Common myeloid progenitor, CD34-positive (primary cell): Measurements from ENCODE around the gene BIVM.
"Not testable (repeated sequence)": the region's sequence is repeated elsewhere in the genome, so short reads cannot be mapped to it uniquely, and the experiment has no call there.

Experiments
- CTCF ChIA-PET: fragments of 350-600 bp; sonication (Branson Sonifier 250); formaldehyde crosslinking; loops from one replicate; lab custom pipeline; 2021; ENCODE audit warnings: antibody characterized with exemption; lab: Charles Lee
- POLR2A ChIA-PET: fragments of 350-600 bp; sonication (Branson Sonifier 250); formaldehyde crosslinking; loops from one replicate; lab custom pipeline; 2021; ENCODE audit warnings: antibody characterized with exemption; lab: Charles Lee
- DNase-seq, 3 donors: peaks; one replicate each; pipeline versions ENCODE4 v3.0.0 to v3.0.0-alpha.2; 2013
- H3K27ac ChIP-seq, 2 experiments: 1 replicate in 1 of 2; 2 replicates in 1 of 2; pipeline ENCODE4 v1.7.0; 2013; ENCODE audit warnings: inconsistent platforms in 2 of 2, low read length in 2 of 2, mild to moderate bottlenecking in 2 of 2, low read depth in 1 of 2, moderate library complexity in 1 of 2; ENCODE audit not compliant: severe bottlenecking in 2 of 2, insufficient read depth in 1 of 2, poor library complexity in 1 of 2
- H3K27me3 ChIP-seq, 5 experiments: replicated peaks in 2 of 5; 1 replicate in 3 of 5; 2 replicates in 2 of 5; pipeline versions ENCODE4 v1.6.1 to v1.7.0; 2013; ENCODE audit warnings: low read length in 4 of 5, mild to moderate bottlenecking in 2 of 5, moderate library complexity in 2 of 5, inconsistent platforms in 1 of 5; ENCODE audit not compliant: insufficient read depth in 5 of 5, control insufficient read depth in 4 of 5
- H3K36me3 ChIP-seq, 4 experiments: 1 replicate in 2 of 4; 2 replicates in 2 of 4; pipeline versions ENCODE4 v1.6.1 to v1.7.0; 2013; ENCODE audit warnings: low read length in 3 of 4, control low read depth in 1 of 4, mild to moderate bottlenecking in 1 of 4; ENCODE audit not compliant: control insufficient read depth in 4 of 4, insufficient read depth in 4 of 4
- H3K4me1 ChIP-seq, 4 experiments: 1 replicate in 3 of 4; 2 replicates in 1 of 4; pipeline versions ENCODE4 v1.6.1 to v1.7.1; 2013; ENCODE audit warnings: low read length in 3 of 4, mild to moderate bottlenecking in 3 of 4, control low read depth in 1 of 4, inconsistent platforms in 1 of 4, moderate library complexity in 1 of 4; ENCODE audit not compliant: control insufficient read depth in 4 of 4, insufficient read depth in 4 of 4; ENCODE audit errors: control extremely low read depth in 1 of 4
- H3K4me3 ChIP-seq, 7 experiments: 1 replicate in 4 of 7; 2 replicates in 3 of 7; pipeline versions ENCODE4 v1.5.1 to v1.7.0; 2013; ENCODE audit warnings: mild to moderate bottlenecking in 7 of 7, low read length in 6 of 7, moderate library complexity in 6 of 7, inconsistent platforms in 2 of 7, low read depth in 2 of 7, control low read depth in 1 of 7; ENCODE audit not compliant: insufficient read depth in 4 of 7, control insufficient read depth in 1 of 7; ENCODE audit errors: extremely low read depth in 1 of 7
- H3K9me3 ChIP-seq, 5 experiments: 1 replicate in 4 of 5; 2 replicates in 1 of 5; pipeline versions ENCODE4 v1.6.1 to v1.7.1; 2013; ENCODE audit warnings: low read length in 4 of 5, mild to moderate bottlenecking in 2 of 5, inconsistent platforms in 1 of 5, low read depth in 1 of 5, moderate library complexity in 1 of 5; ENCODE audit not compliant: control insufficient read depth in 4 of 5, insufficient read depth in 2 of 5; ENCODE audit errors: control extremely low read depth in 1 of 5
- WGBS: methylation state at CpG from one replicate; pipeline ENCODE4 v1.1.5; 2013; ENCODE audit not compliant: insufficient coverage; 5-methylcytosine and 5-hydroxymethylcytosine counted together

Gene BIVM

GRCh38 chr13:102774214-102774568, 24.7 kb upstream of the BIVM start:
- peaks cover 32 to 69% (median 53%) of the 10 kb centered on the region in 4 experiments for H3K4me1 ChIP-seq
- peaks cover 0 to 7% (median 1%) of the 10 kb centered on the region in 4 experiments for H3K36me3 ChIP-seq
- peak in 1 of 3 donors; percentile 50 for DNase-seq
- POLR2A ChIA-PET = interaction anchor here (0.7 to 2.4 kb wide), 3 partner anchors 24 to 72 kb away, joined by 4 to 15 read pairs (median 7); partner anchors contain the start of gene ERCC5
- peak overlapping the region in 6 of 7 experiments; percentile 85 to 96 (median 88) for H3K4me3 ChIP-seq
- H3K27me3 ChIP-seq = no peaks in the 10 kb centered on the region
- H3K9me3 ChIP-seq = peaks cover 0 to 2% (median 0%) of the 10 kb centered on the region in 5 experiments
- 69% methylated on average over 25 of the region's 27 CpGs for WGBS
- CTCF ChIA-PET = interaction anchor here (0.7 to 9.0 kb wide), 5 partner anchors 14 to 127 kb away, joined by 3 to 77 read pairs (median 4); partner anchors contain the start of genes BIVM and POGLUT2
- peak overlapping the region; percentile 18 to 86 for H3K27ac ChIP-seq

GRCh38 chr13:102774591-102775520, 24.1 kb upstream of the BIVM start:
- Histone ChIP-seq H3K4me3 (peak overlapping the region in 5 of 7 experiments; percentile 15 to 96 (median 89)), H3K9me3 (peaks cover 0 to 2% (median 0%) of the 10 kb centered on the region in 5 experiments), H3K27ac (peak overlapping the region; percentile 30 to 86), H3K27me3 (no peaks in the 10 kb centered on the region), H3K4me1 (peaks cover 31 to 74% (median 59%) of the 10 kb centered on the region in 4 experiments), H3K36me3 (peaks cover 0 to 7% (median 1%) of the 10 kb centered on the region in 4 experiments)
- peak in 2 of 3 donors; percentile 69 to 78 for DNase-seq
- ChIA-PET CTCF (interaction anchor here (0.7 to 9.0 kb wide), 5 partner anchors 15 to 180 kb away, joined by 3 to 77 read pairs (median 4); partner anchors contain the start of genes BIVM and POGLUT2), POLR2A (interaction anchor here (2.4 kb wide), 1 partner anchor 25 kb away, joined by 15 read pairs; no protein-coding TSS in a partner anchor)
- 40% methylated on average over 5 of the region's 14 CpGs for WGBS

- ChIA-PET POLR2A (no interaction called here), CTCF (interaction anchor here (9.0 kb wide), 1 partner anchor 25 kb away, joined by 77 read pairs; the partner anchor contains the start of genes BIVM and POGLUT2)
- DNase-seq = no peak
- Histone ChIP-seq H3K9me3 (peaks cover 0 to 2% (median 0%) of the 10 kb centered on the region in 5 experiments), H3K36me3 (no peaks in the 10 kb centered on the region), H3K4me3 (peak overlapping the region in 1 of 7 experiments; percentile 1), H3K4me1 (peaks cover 24 to 74% (median 64%) of the 10 kb centered on the region in 4 experiments), H3K27ac (no peak overlapping the region), H3K27me3 (no peaks in the 10 kb centered on the region)
- 100% methylated on average over 1 of the region's 2 CpGs for WGBS
These were observed 22.6 kb upstream of the BIVM start for GRCh38 chr13:102776271-102776670.

GRCh38 chr13:102777736-102778135, 21.2 kb upstream of the BIVM start:
- 93% methylated on average over 3 of the region's 3 CpGs for WGBS
- POLR2A ChIA-PET = no interaction called here
- no peak for DNase-seq
- H3K36me3 ChIP-seq = peaks cover 0 to 5% (median 0%) of the 10 kb centered on the region in 4 experiments
- CTCF ChIA-PET = no interaction called here
- peaks cover 17 to 65% (median 53%) of the 10 kb centered on the region in 4 experiments for H3K4me1 ChIP-seq
- H3K9me3 ChIP-seq = peaks cover 0 to 11% (median 0%) of the 10 kb centered on the region in 5 experiments
- H3K4me3 ChIP-seq = no peak overlapping the region
- no peaks in the 10 kb centered on the region for H3K27me3 ChIP-seq
- H3K27ac ChIP-seq = no peak overlapping the region

GRCh38 chr13:102779436-102780159, 19.3 kb upstream of the BIVM start:
- Histone ChIP-seq H3K27ac (peak overlapping the region; percentile 52 to 81), H3K4me3 (peak overlapping the region in 4 of 7 experiments; percentile 26 to 64 (median 40)), H3K27me3 (no peaks in the 10 kb centered on the region), H3K4me1 (peaks cover 14 to 55% (median 39%) of the 10 kb centered on the region in 4 experiments), H3K36me3 (peaks cover 0 to 17% (median 2%) of the 10 kb centered on the region in 4 experiments), H3K9me3 (peaks cover 0 to 14% (median 0%) of the 10 kb centered on the region in 5 experiments)
- ChIA-PET CTCF (interaction anchor here (2.5 kb wide), 1 partner anchor 20 kb away, joined by 8 read pairs; the partner anchor contains the start of genes BIVM and POGLUT2), POLR2A (interaction anchor here (1.0 kb wide), 2 partner anchors 20 to 67 kb away, joined by 3 to 4 read pairs; no protein-coding TSS in a partner anchor)
- 0% methylated on average over 4 of the region's 5 CpGs for WGBS
- DNase-seq = peak; percentile 83 to 95 (median 93)

GRCh38 chr13:102780656-102781055, 18.3 kb upstream of the BIVM start:
- peaks cover 0 to 24% (median 4%) of the 10 kb centered on the region in 4 experiments for H3K36me3 ChIP-seq
- H3K27ac ChIP-seq, H3K4me3 ChIP-seq, POLR2A ChIA-PET, H3K27me3 ChIP-seq: not testable (repeated sequence)
- peaks cover 0 to 14% (median 0%) of the 10 kb centered on the region in 5 experiments for H3K9me3 ChIP-seq
- 81% methylated on average over 4 of the region's 4 CpGs for WGBS
- DNase-seq = peak in 2 of 3 donors; percentile 39 to 52
- CTCF ChIA-PET = interaction anchor here (0.6 to 2.5 kb wide), 2 partner anchors 19 to 196 kb away, joined by 4 to 8 read pairs; partner anchors contain the start of genes BIVM and POGLUT2
- H3K4me1 ChIP-seq = peaks cover 6 to 45% (median 31%) of the 10 kb centered on the region in 4 experiments
